Measurements from ENCODE around the gene BFSP1.
A peak's percentile ranks its signal among the peaks of the same experiment; 100 is the strongest.

The BFSP1 gene

GRCh38 chr20:17461941-17462340 is 69.2 kb downstream of the BFSP1 start:
- DNase-seq (ENCODE audit: low read depth), result no peak
- H3K4me3 ChIP-seq (replicated peaks; ENCODE audit: low read depth, low read length), result no peak overlapping the region
- no peak for TF ChIP-seq CTCF (IDR thresholded peaks at IDR 0.05; ENCODE audit: low read length, missing control alignments)

- DNase-seq (ENCODE audit: low read depth), result no peak
- TF ChIP-seq CTCF (IDR thresholded peaks at IDR 0.05; ENCODE audit: low read length, missing control alignments), result no peak
Observed at GRCh38 chr20:17460119-17460518, 71.1 kb downstream of the BFSP1 start.

GRCh38 chr20:17457588-17458190 is 73.5 kb downstream of the BFSP1 start:
- H3K4me3 ChIP-seq (replicated peaks; ENCODE audit: low read depth, low read length), result no peak overlapping the region
- TF ChIP-seq CTCF (IDR thresholded peaks at IDR 0.05; ENCODE audit: low read length, missing control alignments), result no peak
- DNase-seq (ENCODE audit: low read depth), result peak; percentile 27

More at GRCh38 chr20:17460119-17460518, 71.1 kb downstream of the BFSP1 start:
- H3K4me3 ChIP-seq (replicated peaks; ENCODE audit: low read depth, low read length), result no peak overlapping the region

GRCh38 chr20:17457079-17457478 is 74.1 kb downstream of the BFSP1 start:
- H3K4me3 ChIP-seq (replicated peaks; ENCODE audit: low read depth, low read length), result no peak overlapping the region
- DNase-seq (ENCODE audit: low read depth), result no peak
- no peak for TF ChIP-seq CTCF (IDR thresholded peaks at IDR 0.05; ENCODE audit: low read length, missing control alignments)

GRCh38 chr20:17456279-17456678 is 74.9 kb downstream of the BFSP1 start:
- no peak for DNase-seq (ENCODE audit: low read depth)
- H3K4me3 ChIP-seq (replicated peaks; ENCODE audit: low read depth, low read length), result no peak overlapping the region
- TF ChIP-seq CTCF (IDR thresholded peaks at IDR 0.05; ENCODE audit: low read length, missing control alignments), result no peak

- no peak for TF ChIP-seq CTCF (IDR thresholded peaks at IDR 0.05; ENCODE audit: low read length, missing control alignments)
- no peak overlapping the region for H3K4me3 ChIP-seq (replicated peaks; ENCODE audit: low read depth, low read length)
- DNase-seq (ENCODE audit: low read depth), result no peak
Observed at GRCh38 chr20:17453592-17453991, 77.6 kb downstream of the BFSP1 start.

- no peak overlapping the region for H3K4me3 ChIP-seq (replicated peaks; ENCODE audit: low read depth, low read length)
- DNase-seq (ENCODE audit: low read depth), result no peak
- TF ChIP-seq CTCF (IDR thresholded peaks at IDR 0.05; ENCODE audit: low read length, missing control alignments), result no peak
Observed at GRCh38 chr20:17452441-17452840, 78.7 kb downstream of the BFSP1 start.

All from fibroblast of pulmonary artery (primary cell).